Lower leg skin (tissue), 4 donors: ENCODE measurements around the gene DNAL4. TPM values are rescaled to one million over a fixed set of nuclear protein-coding genes. Genes with fewer than 3 reads are reported as not detected.

Experiments used
- DNase-seq, 2 donors: peaks; one replicate each; pipeline ENCODE4 v3.0.0-alpha.2; 2019; ENCODE audit warnings: low spot score in 2 of 2
- H3K4me3 ChIP-seq: fragments of 200-600 bp; sonication (generic); 2 replicates; pipeline ENCODE4 v1.5.1; 2017; ENCODE audit warnings: mild to moderate bottlenecking, low read depth; ENCODE audit not compliant: poor library complexity, severe bottlenecking
- CTCF ChIP-seq, 3 donors: fragments of 450-650 bp; IDR thresholded peaks; one replicate each; pipeline ENCODE4 v1.5.1; 2016; ENCODE audit warnings: antibody characterized with exemption in 3 of 3, mild to moderate bottlenecking in 3 of 3, moderate library complexity in 2 of 3
- POLR2A ChIP-seq, 2 donors: fragments of 450-650 bp; IDR thresholded peaks; one replicate each; pipeline ENCODE4 v1.6.1; 2016 to 2017; ENCODE audit warnings: antibody characterized with exemption in 2 of 2, mild to moderate bottlenecking in 1 of 2, moderate library complexity in 1 of 2
- WGBS, 2 donors: methylation state at CpG; one replicate each; pipeline ENCODE4 v1.1.5; 2018; 5-methylcytosine and 5-hydroxymethylcytosine counted together
- intact Hi-C: fragments of 100-400 bp; cut with DNase I; formaldehyde crosslinking; loops from one replicate; pipeline ENCODE4 v1.15.0; 2023; ENCODE audit warnings: low total_unique reads
- total RNA-seq, 4 donors: library from RNA; depleted of rRNA; stranded (reverse); fragments of >200 nt; gene quantifications; one replicate each; pipeline ENCODE4 v1.1.0, GENCODE V29; 2016

Gene DNAL4
- total RNA-seq, 4 donors from 2014 or later: 15.3 to 24.2 (median 23.7) TPM

DNA sequence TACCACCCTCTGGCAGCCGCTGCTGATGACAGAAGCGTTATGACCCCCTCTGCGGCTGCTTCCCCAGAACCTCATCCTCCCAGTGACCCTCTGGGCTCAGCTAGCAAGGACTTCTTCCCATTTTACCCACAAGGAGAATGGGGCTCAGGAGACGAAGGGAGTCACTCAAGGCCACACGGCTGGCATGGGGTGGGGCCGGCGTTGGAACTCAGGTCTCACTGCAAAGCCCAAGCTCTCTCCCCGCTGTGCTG, 21.4 kb downstream of the DNAL4 start:
- intact Hi-C loops: no loop called here
- DNase-seq: no peak
- 85 to 92% methylated on average over 8 of the region's 8 CpGs for WGBS, 2 donors
- no peak overlapping the region for H3K4me3 ChIP-seq
- no peak for TF ChIP-seq CTCF (IDR thresholded peaks at IDR 0.05)
- TF ChIP-seq POLR2A (IDR thresholded peaks at IDR 0.05): no peak

- TF ChIP-seq CTCF (IDR thresholded peaks at IDR 0.05) (no peak), POLR2A (IDR thresholded peaks at IDR 0.05) (no peak)
- H3K4me3 ChIP-seq: no peak overlapping the region
- intact Hi-C loops: no loop called here
- WGBS, 2 donors: 92 to 93% methylated on average over 16 of the region's 16 CpGs
- DNase-seq: no peak
Observed at GRCh38 chr22:38770257-38770949, 23.5 kb downstream of the DNAL4 start.

GRCh38 chr22:38768036-38768435, 25.9 kb downstream of the DNAL4 start:
- intact Hi-C loops: loop anchor here (10.0 kb wide), 2 partner anchors 97 to 207 kb away; no protein-coding TSS in a partner anchor
- WGBS, 2 donors: 91 to 97% methylated on average over 11 of the region's 11 CpGs
- DNase-seq: no peak
- TF ChIP-seq CTCF (IDR thresholded peaks at IDR 0.05): no peak
- H3K4me3 ChIP-seq: no peak overlapping the region

DNA sequence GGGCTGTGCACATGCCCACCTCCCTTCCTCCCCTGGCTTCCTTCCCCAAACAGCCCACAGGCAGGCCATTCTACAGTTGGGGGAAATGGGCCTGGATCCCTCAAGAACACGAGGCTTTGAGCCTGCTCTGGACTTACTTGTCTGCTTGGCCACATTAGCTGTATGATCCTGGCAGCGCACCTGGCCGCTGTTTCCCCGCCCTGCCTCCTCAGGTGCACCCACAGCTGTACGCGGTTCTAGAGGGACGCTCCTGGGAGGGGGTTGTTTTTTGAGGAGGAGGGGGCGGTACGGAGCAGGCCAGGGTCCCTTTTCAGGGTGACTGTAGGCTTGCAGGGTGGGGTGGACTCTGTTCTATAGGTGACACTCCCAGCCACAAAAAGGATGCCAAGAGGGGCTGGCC, 26.6 kb downstream of the DNAL4 start:
- WGBS, 2 donors: 72 to 74% methylated on average over 9 of the region's 9 CpGs
- no peak overlapping the region for H3K4me3 ChIP-seq
- no peak for DNase-seq
- TF ChIP-seq POLR2A (IDR thresholded peaks at IDR 0.05): no peak
- TF ChIP-seq CTCF (IDR thresholded peaks at IDR 0.05): no peak
- intact Hi-C loops: loop anchor here (10.0 kb wide), 2 partner anchors 97 to 207 kb away; no protein-coding TSS in a partner anchor

DNA sequence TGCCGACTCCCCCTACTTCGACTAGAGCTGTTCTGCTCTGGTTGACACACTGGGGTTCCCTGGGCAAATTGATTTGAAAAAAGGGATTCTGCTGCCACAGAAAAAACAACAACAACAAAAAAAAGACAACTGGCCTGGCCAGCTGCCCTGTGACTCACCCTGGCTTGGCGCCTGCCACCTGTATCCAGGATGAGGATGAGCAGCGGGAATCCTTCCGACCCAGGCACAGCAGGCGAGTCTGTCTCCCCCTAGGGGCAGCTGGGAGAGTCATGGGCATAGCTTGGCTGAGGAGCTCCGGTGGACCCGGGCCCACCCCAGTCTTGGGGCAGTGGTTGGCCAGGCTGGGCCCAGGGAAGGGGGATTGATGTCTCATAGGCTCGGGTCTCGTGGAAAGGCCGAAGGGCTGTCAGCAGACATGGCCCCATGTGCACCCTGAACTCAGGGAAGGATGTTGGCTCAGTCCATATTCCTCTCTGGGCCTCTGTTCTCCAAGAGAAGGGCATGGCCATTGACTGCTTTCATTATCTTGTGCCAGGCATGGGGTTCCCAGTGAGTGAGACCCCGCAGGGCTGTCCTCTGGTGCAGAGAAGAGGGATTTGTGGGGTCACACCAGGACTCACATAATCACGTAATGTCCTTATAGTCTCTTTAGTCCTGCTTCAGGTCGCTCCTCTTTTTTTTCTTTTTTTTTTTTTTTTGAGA, 27.7 kb downstream of the DNAL4 start:
- intact Hi-C loops: loop anchor here (10.0 kb wide), 2 partner anchors 99 to 209 kb away; no protein-coding TSS in a partner anchor
- H3K4me3 ChIP-seq: no peak overlapping the region
- peak; percentile 47 to 91 for DNase-seq
- TF ChIP-seq CTCF (IDR thresholded peaks at IDR 0.05) (no peak), POLR2A (IDR thresholded peaks at IDR 0.05) (no peak)
- 47 to 50% methylated on average over 11 to 14 of the region's 14 CpGs for WGBS, 2 donors
